NCI-H128 (cell line): ENCODE data around the gene GLI3.

Source experiments
- DNase-seq: peaks from one replicate; lab custom pipeline; 2025; ENCODE audit not compliant: unreplicated experiment; lab: John Stamatoyannopoulos, UW

Gene GLI3

GRCh38 chr7:42083284-42083683, 153.7 kb downstream of the GLI3 start:
- no peak for DNase-seq

GRCh38 chr7:42082144-42082543, 154.9 kb downstream of the GLI3 start:
- no peak for DNase-seq

- no peak for DNase-seq
Observed at GRCh38 chr7:42081671-42082070, 155.3 kb downstream of the GLI3 start.

DNA sequence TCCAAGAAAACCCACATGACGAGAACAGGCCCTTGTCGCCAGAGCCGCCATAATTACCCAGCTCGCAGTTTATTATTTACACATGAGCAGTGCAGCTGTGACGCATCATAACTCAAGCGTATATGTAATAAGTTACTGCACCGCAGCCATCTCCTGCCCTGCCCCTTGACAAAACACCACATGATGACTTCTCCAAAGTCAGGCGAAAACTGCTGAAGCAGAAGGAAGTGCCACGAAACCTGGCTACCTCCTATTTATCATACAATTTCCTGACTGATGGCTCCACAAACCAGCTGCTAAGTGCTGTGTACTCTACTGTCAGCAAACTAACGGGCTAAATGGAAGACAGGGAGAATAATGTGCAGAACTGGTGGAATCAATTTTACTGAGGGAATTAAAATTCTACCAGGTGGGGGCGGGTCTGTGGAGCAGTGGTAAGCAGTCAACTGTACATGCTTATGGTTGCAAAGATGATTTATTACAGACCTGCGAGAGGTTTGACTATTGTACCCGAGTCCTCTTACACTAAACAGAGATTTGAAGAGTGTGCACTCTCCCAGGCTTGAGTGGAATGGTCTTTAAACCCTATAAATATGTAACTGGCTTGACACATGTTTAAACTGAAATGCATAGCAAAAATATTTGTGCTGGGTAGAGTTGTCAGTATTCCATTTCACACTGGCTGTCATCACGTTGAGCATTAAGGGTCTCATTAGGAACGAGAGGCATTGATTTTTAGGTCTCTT, 156.0 kb downstream of the GLI3 start:
- no peak for DNase-seq

GRCh38 chr7:42077271-42078135, 159.5 kb downstream of the GLI3 start:
- no peak for DNase-seq

DNA sequence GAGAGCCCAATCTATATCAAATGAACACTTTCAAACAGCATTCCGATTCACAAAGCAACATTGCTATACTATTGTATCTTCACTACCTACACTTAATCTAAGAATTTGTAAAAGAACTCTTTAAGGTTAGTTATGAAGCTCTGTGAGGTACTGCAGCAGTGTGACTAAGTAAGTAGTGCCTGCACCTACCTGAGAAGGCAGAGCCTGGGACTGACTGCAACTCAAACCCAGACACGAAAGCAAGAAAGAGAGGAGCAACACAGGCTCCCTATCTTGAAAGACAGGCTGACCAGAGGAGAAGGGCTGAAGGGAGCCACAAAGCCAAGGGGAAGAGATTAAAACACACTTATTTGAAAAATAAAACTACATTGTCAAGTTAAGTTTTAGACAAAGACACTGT, 160.1 kb downstream of the GLI3 start:
- DNase-seq: no peak

- DNase-seq: no peak
Observed at GRCh38 chr7:42075418-42075817, 161.6 kb downstream of the GLI3 start.

- no peak for DNase-seq
Observed at GRCh38 chr7:42074076-42074475, 162.9 kb downstream of the GLI3 start.

DNA sequence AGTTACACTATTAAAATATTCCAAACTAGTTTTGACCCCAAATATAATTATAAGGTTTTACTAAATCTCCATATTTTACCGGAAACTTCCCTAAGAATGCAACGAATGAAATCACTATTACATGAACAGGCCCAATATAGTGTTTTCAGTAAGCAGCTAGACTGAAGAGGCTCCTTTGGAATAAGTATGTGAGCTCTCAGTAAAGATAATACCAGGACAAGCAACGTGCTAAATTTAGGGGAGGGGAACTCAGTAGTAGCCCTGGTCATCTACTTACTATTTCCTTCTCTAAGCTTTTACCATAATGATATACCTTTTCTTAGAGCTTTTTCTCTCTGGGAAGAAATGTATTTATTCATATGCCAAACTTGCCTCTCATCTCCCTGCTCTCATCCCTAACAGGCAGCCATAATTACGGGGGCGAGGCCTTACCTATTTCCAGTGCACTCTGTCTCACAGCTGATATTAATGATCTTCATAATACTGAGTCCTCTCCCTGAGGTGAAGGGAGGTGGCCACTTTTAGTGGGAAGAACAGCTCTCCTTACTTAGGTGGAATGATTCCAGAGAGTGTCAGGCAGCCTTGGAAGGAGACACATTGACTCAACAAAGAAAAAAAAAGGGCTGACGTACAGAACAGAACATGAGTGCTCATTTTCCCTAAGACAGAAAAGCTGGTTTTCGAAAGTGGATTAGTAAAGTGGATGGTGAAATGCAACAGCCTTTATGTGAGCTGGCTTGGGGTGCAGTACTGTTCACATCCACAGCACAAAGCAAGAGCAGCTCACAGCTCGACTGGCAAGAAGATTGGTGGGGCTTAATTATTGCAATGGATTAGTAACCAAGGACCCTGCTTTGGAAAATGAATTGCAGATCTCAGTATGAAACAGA, 165.4 kb downstream of the GLI3 start:
- no peak for DNase-seq

DNA sequence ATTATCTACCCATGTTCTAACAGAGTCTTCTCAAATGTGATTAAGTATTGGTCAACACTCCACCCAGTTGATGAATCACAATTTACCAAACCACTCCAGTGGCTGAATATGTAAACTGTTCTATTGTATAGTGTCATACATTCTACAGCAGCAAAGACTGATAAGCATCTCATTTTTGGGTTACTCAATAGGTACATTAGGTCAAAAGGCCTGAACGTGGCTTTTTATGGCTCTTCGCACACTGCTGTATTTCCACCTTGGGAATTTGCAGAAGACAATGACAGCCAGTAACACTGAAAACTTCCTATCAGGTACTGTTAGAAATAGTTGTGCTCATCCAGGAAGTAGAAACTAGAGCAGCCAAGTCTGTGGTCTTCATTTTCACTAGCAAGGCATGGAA, 166.9 kb downstream of the GLI3 start:
- DNase-seq: no peak

DNA sequence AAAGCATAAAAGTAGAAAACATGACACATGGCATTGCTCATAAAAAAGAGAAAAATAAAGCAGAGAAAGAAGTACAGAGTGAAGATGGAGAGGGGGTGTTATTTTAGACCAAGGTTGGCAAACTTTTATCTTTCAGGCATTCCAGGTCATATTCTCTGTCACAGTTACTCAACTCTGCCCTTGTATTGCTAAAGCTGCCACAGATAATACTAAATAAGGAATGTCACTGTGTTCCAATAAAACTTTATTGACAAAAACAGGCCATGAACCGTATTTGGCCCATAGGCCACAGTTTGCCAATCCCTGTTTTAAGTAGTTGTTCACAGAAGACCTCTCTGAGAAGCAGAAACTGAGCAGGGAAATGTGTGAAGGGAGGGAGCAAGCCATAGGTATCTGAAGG, 167.4 kb downstream of the GLI3 start:
- no peak for DNase-seq

GRCh38 chr7:42068554-42069280, 168.3 kb downstream of the GLI3 start:
- DNase-seq: no peak

- no peak for DNase-seq
Observed at GRCh38 chr7:42065942-42066341, 171.1 kb downstream of the GLI3 start.

DNA sequence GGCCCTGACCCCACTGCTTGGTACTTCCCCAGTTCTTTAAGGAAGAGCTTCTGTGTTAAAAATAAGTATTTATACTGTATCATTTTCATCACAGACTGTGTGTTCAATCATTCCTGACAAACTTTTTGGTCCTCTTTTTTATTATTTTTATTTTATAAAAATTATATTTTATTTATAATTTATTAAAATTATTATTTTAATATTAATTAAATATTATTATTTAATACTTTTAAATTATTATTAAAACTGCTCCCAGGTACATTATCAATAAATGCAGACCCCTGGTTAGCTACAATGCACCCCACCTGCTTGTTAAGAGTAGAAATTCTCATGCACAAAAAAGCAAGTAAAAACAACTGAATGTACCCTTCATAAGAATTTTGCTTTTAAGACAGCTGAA, 172.0 kb downstream of the GLI3 start:
- no peak for DNase-seq

DNA sequence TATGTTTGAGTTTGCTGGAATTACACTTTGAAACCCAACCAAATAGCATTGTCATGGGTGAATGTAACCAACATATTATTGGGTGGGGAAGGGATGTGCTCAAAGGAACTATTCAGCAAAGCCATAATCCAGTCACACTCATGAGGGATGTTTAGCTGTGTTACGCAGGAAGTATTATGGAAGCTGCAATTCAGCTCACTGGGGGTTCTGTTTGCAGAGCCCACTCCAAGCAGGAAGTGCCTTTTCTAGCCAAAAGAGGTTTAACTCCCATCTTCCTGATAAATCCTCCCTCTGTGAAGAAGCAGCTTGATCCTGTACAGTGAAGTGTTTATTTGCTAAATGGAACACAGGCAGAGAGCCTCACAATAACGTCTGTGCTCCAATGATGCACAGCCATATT, 172.5 kb downstream of the GLI3 start:
- DNase-seq: no peak

- DNase-seq: no peak
Observed at GRCh38 chr7:42059275-42059674, 177.7 kb downstream of the GLI3 start.

GRCh38 chr7:42057331-42057730, 179.7 kb downstream of the GLI3 start:
- DNase-seq: no peak

DNA sequence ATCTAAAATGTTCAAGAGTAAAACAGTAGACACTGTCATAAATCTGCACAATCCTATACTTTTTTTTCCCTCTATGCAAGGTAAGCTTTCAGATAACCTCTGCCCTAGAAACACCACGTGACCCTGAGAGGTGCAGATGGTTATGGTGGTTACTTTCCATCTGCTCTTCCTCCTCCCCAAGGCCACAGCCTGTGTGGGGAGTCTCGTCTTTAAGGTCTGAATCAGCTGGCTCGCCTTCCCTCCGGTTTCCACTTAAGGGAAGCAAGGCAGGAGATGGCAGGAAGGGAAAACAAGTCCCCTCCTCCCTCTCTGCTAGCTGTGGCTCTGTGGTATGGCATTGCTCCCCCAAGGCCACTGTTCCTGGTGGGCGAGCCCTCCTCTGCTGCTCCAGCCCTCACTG, 181.8 kb downstream of the GLI3 start:
- no peak for DNase-seq

DNA sequence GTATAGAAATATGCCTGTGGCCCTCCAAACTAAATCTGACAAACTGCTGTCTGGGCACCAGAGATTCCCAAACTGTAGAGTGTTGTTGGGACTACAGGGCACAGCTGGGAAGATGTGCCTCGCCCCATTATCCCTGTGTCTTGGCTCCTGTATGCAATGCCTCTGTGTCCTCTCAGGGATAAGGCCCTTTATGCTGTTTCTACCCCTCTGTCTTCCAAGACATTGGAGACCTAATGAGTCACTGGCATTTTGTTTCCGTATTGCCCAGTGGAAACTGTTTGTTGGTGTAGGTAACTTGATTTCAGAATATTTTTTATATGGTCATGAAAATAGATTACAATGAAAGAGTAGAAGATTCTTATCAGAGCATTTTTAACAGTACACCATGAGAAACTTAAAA, 183.2 kb downstream of the GLI3 start:
- DNase-seq: no peak

GRCh38 chr7:42049761-42050160, 187.2 kb downstream of the GLI3 start:
- DNase-seq: no peak

DNA sequence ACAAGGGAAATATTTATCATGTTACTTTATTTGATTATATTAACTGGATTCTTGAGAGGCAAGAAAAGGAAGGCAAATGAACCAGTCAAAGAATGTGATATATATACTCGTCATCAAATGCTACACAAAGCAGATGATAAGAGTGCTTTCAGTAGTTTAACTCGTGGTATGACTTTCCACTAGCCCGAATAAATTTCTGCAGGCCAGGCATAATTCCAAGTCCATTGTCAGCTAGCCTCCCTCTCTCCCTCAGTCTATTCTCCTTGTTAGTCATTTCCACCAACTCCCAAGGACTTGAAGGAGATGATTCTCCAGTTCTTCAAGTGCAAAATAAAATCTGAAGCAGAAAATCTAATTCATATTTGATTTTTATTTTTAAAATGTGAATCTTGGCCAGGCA, 190.5 kb downstream of the GLI3 start:
- no peak for DNase-seq
